HG03025 (cell line): Measurements from ENCODE around the gene CHRNG.

Experiments
- ATAC-seq: cut with Tn5 transposase; IDR thresholded peaks from one replicate; pipeline ENCODE4 v1.9.1; 2021; ENCODE audit warnings: mild to moderate bottlenecking, moderate library complexity; ENCODE audit not compliant: unreplicated experiment, low FRiP score

Gene CHRNG, protein sequence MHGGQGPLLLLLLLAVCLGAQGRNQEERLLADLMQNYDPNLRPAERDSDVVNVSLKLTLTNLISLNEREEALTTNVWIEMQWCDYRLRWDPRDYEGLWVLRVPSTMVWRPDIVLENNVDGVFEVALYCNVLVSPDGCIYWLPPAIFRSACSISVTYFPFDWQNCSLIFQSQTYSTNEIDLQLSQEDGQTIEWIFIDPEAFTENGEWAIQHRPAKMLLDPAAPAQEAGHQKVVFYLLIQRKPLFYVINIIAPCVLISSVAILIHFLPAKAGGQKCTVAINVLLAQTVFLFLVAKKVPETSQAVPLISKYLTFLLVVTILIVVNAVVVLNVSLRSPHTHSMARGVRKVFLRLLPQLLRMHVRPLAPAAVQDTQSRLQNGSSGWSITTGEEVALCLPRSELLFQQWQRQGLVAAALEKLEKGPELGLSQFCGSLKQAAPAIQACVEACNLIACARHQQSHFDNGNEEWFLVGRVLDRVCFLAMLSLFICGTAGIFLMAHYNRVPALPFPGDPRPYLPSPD

DNA sequence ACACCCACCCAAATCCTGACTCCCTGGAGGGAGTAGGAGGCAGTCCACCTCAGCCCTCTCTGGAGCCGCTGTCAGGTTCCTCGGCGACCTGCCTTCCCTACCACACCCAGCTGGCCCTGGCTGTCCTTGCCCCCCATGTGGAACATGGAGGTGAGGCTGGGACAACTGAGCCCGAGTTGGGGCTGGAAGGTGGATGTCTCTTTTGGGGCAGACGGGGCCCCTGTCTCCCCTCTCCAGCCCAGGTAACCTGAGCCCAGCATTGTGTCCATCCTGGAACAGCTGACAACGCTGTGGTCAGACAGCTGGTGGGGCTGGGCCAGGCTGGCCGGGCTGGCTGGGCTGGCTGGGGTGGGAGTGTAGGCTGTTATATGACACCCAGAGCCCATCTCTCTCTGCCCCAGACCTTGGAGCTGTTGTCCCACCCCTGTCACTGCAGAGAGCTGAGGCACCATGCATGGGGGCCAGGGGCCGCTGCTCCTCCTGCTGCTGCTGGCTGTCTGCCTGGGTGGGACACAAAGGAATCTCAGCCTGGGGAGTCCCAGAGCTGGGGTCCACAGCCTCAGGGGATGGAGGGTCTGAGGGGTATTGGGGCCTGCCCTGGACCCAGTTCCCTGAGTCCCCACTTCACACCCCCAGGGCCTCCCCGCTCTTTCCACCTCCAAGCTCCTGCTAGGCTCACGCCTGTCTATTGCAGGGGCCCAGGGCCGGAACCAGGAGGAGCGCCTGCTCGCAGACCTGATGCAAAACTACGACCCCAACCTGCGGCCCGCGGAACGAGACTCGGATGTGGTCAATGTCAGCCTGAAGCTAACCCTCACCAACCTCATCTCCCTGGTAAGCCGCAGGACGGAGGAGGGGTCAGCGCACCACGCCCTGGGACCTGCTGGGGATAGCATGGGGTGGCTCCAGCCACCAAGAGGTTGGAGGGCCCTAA is at the start of gene CHRNG:
Gene CHRNG, plus strand, starts transcription at position 395 of the 934 bp plus-strand sequence. Its CDS starts 56 bp downstream, at position 451.
- ATAC-seq: no peak

DNA sequence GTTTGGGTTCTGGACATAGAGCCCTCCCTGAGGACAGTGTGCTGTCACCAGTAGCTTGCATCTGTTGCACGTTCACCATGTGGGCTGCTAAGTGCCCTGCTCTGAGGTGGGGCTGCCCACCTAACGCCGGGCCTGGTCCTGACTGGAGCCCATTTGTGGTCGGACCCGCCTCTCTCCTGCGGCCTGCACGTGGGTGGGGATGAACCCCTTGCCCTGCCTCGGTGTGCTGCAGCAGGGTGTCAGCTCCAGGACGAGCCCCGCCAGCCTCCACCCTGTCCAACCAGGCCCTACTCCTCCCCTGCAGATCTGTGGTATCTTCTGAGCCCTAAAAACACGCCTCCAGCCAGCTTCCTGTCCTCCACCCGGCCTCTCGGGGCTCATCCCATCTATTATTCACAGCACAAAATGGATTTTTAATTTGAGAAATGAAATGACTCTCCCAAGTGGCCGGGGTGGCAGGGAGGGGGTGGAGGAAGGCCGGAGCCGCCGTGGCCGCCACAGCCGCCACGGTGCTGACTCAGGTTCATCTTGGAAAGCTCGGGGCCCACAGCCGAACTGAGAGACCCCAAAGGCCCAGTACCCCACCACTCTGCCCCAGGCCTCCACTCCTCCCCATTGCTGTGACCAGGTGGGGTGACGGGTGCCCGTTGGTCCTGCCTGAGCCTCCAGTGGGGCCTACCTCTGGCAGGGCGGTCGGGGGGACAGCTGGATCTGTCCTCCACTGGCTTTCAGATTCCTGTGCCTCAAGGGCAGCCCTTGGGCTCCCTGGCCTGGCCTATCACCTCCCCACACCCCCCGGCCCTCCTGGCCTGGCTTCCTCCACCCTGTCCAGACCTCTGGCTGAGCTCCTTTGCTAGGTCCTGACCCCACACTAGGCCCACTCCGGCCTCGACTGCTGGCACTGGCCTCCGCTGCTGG is 49.0 kb upstream of the CHRNG start:
- ATAC-seq: no peak

DNA sequence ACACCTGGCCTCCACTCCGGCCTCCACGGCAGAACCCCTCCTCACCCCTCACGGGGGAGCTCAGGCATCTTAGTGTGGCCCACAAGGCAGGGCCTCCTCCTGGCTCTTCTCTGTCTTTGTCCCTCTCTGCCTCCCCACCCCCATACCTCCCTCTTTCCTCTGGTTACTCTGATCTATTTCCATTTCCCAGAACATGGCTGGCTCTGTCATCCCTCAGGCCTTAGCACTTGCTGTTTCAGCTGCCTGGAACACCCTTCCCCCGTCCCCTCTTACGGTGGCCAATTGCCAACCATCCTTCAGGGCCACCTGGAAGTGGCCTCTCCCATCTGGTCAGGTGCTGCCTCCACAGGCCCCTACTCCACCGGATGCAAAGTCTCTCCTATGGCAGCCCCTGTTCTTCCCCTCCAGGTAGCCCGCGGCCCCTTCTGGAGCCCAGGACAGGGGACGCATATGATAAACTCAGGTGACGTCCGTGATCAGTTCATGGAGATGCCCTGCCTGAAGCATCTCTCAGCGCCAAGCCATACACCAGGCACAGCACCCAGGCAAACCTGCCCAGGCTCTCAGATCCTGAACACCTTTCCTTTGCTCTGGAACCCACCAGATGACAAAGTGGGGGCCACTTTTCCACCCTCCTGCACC is 48.2 kb upstream of the CHRNG start:
- no peak for ATAC-seq

DNA sequence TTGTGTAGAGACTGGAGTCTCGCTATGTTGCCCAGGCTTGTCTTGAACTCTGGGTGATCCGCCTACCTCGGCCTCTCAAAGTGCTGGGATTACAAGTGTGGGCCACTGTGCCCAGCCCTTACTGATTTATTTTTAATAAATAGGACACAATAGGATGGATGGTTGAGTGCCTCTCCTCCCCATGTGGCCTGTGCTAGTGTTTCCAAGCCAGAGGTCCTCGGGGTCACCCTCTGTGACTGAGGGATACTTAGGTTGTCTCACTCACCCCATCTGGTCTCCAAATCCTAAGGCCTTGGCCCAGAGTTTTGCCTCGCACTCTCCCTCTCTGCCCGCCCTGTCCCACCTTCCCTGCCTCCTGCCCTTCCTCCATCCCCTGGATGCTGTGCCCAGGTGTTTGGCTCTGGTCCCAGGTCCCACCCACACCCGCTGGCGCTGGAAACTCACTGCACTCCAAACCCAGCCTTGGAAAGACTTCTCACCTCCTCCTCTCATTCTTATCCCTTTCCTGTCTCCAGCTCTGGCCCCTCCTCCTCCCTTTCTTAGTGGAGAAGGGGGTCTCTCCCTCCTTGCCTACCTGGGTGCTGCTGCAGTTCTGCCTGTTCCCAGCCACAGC is 47.1 kb upstream of the CHRNG start:
- no peak for ATAC-seq

DNA sequence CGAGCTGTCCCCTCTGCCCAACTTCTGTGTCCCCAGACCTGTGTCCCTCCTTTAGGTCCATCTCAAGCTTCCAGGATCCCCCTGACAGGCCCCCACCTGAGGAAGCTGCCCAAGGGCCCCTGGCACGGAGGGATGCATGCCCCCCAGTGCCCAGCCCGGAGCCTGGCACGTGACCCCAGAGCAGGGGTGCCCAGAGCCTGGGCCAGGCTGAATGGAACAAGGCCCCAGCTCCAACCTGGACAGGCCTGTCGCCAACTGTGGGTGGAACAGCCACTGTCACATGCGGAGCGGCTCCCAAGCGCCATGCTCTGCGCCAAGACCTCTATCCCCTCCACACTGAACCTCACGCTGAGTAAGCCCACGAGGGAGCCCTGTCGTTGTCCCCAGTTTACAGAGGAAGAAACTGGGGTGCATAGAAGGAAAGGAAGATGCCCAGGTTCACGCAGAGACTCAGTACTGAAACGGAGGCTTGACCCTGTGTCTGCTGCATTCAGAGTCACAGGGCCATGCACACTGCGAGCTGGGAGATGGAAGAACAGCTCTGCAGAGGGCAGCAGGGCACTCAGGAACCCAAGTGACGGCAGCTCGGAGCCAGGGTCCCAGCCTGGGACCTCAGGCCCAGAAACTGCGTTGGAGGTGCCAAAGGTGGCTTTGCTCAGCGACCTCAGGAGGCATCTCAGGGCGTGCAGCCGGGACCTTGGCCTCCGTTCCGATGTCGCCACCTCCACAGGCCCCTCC is 46.4 kb upstream of the CHRNG start:
- ATAC-seq: no peak

DNA sequence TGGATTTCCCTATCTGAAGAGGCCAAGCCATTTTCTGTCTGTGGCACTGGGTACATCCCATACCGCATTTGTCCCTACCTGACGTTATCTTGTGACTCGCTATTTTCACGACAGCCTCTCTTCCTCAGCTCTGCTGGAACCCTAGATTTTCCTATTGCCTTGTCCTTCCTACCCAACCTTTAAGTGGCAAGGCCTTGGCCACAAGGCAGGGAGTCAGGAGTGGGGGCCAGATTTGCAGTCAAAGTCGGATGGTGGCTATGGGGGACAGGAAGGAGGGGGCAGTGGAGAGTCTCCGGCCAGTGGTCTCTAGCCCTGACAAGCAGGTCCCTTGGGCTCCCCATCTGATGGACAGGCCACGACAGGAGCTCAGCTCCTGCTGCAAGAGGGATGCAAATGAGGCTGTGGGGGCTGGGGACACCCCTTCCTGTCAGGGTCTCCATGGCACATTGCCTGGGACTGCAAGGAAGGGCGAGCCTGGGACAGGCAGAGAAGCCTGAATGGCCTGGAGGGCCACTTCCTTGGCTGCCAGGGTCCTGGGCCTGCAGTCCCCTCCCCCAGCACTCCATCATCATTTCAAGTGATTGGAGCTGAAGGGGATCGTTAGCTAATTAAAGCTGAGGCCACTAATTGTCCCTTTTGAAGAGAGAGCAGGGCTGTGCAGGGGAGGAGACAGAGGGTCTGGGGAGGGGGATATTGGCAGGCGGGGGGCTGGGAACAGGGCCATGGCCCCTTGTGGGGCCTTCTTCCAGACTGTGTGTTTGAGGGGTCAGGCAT is 45.6 kb upstream of the CHRNG start:
- ATAC-seq: no peak

DNA sequence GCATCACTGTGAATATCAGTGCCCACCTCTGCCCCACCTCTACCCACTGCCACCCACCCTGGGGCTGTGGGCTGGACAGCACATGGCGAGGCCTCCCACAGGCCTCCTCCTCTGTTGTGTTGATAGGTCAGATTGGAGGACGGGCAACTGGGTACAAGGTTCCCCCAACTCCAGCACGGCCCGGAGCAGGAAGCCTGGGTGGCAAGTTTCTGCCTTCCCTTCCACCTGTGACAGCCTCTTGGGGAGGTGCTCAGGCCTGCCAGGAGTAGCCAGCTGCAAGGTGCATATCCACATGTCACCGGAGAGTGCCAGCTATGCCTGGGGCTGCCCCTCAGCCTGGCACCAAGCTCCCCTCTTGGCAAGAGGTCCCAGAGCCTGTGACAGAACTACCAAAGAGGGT is 45.0 kb upstream of the CHRNG start:
- no peak for ATAC-seq

DNA sequence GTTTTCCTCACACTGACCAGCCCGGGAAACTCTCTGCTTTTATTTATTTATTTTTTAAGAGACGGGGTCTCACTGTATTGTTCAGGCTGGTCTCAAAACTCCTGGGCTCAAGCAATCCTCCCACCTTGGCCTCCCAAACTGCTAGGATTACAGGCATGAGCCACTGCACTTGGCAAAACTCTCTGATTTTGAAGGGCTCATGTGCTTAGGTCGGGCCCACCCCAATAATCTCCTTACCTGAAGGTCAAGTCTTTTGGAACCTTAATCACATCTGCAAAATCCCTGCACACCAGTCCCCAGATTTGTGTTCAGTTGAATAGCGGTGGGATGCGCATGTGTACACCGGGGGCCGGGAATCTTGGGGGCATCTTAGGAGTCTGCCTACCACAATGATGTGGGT is 44.2 kb upstream of the CHRNG start:
- ATAC-seq: no peak

DNA sequence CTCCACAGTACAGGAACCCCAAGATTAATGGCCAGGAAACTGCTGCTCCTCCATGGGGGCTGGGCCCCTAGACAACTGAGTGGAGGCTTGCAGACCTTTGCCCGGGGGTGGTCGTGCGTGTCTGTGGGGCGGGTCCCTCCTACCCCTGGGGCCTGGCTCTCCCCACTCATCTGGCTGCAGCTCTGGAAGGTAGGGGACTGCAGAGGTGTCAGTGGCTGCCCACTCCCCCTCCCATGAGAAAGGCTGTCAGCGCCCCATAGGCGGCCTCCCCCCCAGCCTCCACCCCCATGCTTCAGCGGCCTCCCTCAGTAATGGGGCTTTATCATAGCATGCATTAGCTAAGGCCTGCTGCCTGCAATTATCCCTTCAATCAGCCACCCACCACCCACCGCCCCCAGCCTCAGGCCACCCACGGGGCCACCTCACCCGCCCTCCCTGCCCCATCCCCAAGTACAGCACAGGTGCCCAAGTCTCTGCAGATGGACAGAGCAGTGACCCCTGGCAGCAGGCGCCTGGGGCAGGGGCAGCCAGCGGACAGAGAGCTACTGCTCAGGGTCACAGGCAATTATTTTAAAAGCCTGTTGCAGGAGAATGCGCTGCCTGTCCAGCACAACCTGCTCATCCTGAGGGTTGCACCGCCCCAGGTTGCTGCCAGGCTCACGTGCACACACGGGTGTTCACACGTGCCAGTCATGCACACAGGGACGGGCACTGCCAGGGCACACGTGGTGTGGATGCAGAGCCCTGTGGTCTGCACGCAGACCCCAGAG is 42.8 kb upstream of the CHRNG start:
- no peak for ATAC-seq

DNA sequence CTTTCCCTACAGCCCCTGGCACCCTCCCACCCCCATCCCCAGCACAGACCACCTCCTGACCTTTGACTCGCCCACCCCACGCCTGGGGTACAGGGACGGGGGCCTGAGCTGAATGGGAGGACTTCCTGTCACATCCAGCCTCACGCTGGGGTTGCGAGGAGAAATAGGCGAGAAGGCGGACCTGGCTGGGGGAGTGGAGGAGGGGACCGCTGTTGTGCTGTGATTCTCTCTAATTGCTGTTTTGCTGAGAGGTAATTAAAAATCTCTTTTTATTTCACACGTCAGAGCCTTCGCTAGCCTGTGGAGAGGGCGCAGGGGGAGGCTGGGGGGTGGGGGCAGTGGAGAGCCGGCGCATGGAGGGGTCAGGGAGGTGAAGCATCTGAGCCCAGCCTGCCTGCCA is 42.1 kb upstream of the CHRNG start:
- ATAC-seq: no peak

DNA sequence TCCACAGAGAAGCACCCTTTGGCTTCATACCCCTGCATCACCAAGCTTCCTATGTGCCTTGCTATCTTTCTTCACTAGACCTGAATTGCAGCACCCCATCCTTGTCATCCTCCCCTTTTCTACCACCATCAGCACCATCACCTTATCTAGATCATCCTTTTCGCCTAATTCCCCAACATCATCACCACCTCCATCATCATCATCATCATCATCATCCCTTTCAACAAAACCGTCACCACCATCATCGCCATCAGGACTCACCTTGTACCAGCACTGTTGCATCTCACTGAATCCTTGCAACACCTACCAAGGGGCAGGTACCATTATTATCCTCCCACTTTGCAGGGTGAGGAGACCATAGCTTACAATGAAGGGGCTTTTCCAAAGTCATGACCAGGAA is 41.0 kb upstream of the CHRNG start:
- no peak for ATAC-seq

DNA sequence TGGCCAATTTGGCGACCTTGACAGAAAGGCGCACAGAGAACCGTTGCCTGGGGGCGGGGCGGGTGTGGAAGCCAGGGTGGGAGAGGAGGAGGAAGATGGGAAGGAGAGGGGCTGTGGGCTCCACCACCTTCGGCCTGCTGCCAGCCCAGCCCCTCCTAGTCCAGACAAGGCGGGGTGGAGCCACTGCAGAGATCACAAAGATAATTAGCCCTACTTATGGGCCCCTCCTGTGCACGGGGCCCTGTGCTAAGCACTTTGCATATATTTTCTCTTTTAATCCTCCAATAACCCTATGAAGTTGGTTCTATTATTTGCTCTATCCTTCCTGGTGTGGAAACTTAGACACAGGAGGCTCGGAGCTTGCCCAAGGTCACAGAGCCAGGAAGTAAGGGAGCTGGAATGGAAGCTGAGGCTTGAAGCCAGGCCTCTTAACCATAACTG is 38.1 kb upstream of the CHRNG start:
- ATAC-seq: no peak

DNA sequence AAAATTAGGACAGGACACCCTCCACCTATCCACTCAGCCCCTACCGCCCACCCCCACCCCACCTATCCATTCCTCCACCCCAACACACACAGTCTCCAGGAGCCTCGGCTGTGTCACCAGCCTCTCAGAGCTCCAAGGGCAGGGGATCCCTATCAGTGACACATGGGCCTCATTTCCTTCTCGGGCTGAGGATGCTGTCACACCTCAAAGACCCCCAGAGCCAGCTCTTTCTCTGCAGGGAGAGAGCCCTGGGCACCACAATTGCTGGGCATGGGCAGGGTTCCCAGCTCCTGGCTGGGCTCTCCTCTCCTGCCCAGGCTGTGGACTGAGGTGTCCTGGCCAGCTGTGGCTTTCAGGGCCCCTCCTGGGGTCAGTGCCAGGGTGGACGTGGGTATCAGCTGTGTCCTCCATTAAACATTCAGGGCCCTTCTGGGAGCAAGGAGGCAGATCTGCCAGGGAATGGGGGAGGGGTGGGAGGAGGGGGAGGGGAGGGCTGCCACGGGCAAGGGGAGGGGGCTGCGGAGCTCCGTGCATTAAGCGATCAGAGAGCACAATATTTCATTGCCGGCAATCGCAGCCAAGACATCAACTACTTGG is 37.6 kb upstream of the CHRNG start:
- no peak for ATAC-seq

DNA sequence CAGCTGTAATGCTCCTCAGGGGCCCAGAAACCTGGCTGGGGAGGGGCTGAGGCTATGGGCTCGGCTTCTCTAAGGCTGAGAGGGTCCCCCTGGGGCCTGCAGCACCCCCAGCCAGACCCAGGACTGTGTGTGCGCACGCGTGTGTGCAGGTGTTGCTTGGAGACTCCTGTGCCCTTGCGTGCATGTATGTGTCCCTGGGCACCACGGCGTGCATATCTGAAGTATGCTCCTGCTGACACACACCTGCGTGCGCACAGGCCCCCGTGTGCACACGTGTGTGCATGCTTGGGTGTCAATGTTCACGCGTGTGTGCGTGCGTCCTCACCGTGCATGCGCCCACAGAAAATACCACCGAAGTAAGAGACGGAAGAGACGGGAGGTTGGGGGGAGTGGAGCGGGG is 37.0 kb upstream of the CHRNG start:
- no peak for ATAC-seq

DNA sequence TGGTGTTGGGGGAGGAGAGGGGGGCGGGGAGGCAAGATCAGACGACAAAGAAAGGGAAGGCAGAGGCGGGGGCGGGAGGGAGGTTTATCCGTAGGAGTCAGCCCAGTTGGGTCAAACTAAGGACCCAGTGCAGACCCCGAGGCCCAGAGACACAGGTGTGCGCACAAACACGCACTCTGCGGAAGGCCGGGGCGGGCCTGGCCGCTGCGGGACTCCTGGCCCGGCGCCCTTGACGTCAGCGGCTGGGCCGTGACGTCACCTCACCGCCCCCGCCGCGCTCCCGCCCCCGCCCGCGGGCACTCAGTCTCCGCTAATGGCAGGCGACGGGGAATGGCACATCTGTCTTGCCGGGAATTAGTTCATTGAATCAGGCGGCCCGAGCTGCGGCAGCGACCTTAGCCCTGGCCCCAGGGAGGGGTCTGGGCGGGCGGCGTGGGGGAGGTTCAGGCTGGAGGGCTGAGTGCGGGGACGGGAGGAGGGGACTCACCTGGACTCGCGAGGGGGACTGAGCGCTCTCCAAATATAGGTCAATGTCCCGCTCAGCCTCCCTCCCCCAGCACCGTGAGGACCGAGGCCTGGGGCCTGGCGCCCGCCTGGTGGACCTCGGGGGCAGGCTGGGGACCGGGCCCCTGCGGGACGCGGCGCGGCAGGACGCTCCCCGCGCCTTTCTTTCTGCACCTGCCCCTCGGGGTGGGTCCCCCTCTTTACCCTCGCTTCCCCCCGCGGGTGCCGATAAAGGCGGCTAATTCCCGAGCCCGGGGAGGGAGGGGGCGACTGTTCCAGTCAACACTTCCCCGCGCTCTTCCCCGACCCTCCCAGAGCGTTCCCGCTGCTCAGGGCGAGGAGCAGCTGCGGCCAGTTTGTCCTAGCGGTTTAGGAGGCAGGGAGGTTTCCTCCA is 36.3 kb upstream of the CHRNG start:
- ATAC-seq: no peak

DNA sequence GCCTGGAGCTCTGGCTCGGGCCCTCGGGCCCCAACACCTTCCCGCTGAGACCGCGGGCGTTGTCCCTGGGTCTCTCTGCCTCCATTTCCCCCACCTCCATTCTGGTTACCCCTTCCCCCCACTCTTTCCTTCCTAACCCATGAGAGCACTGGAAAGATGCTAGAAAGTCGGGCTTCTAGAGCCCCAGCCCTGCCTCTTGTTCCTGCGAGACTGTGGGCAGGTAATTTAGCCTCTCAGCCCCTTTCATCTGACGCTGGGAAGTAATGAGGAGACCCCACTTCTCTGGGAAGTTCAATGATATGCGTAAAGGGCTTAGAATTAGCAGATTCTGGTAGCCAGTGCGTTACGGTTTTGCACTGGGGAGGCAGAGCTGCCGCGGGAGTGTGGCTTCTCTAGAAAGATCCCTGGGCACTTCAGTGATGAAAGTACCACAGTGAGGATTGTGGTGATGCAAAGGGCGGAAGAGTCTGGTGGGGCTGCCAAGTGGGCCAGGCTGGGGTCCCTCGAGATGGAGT is 35.6 kb upstream of the CHRNG start:
- ATAC-seq: no peak
